SU-DHL-6 (cell line): Measurements from ENCODE around the gene GNG8.

Experiments
- CTCF ChIP-seq: fragments of 200-600 bp; sonication (generic); IDR thresholded peaks from one replicate; pipeline ENCODE4 v1.5.1; 2017; ENCODE audit warnings: antibody characterized with exemption, mild to moderate bottlenecking, low read length, moderate library complexity; ENCODE audit not compliant: insufficient read depth, poor library complexity, severe bottlenecking
- EZH2phosphoT487 ChIP-seq: fragments of 200-600 bp; sonication (generic), shearing (Covaris generic); conservative IDR thresholded peaks from 2 replicates; pipeline ENCODE4 v1.6.1; 2018; ENCODE audit warnings: mild to moderate bottlenecking, antibody characterized with exemption, low read length, moderate library complexity, mixed read lengths

- no peak for TF ChIP-seq CTCF
- no peak for TF ChIP-seq EZH2phosphoT487
These were observed 18.4 kb downstream of the GNG8 start for GRCh38 chr19:46617601-46618000.
